ENCODE results near the gene POU2F1. TPM values are rescaled to one million over a fixed set of nuclear protein-coding genes. Genes with fewer than 3 reads are reported as not detected.

Gene POU2F1
- polyA plus RNA-seq, 1 donor from 2014 or later = 10.9 TPM

DNA sequence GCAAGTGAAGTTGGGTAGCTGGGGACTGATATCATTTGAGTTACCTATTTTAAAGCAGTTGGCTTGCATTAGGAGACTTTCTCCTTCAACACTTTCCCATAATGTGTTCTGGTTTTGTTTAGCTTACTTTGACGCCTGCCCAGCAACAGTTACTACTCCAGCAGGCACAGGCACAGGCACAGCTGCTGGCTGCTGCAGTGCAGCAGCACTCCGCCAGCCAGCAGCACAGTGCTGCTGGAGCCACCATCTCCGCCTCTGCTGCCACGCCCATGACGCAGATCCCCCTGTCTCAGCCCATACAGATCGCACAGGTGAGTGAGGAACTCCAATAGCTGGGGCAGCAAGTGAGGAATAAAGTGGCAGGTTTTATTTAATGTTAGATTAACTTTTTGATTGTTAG lies 153.3 kb downstream of the POU2F1 start:
- TF ChIP-seq TAF1 (IDR thresholded peaks at IDR 0.05; ENCODE audit: low read depth) (no peak), EZH2 (IDR thresholded peaks at IDR 0.05; ENCODE audit: borderline replicate concordance, insufficient read depth, low read length, poor library complexity, severe bottlenecking) (no peak)
- no peak overlapping the region for H3K27ac ChIP-seq (ENCODE audit: low read length)

DNA sequence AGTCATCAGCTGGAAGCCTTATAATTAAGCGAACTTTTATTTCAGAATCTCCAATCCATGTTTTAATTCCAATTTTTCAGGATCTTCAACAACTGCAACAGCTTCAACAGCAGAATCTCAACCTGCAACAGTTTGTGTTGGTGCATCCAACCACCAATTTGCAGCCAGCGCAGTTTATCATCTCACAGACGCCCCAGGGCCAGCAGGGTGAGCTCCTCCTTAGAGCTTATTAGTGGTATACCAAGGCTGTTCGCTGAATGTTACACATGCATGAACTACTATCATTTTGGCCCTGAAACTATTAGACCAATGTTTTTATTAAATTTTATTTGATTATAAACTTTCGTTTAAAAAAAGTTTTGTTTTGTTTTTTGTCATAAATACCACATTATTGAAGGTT lies 155.3 kb downstream of the POU2F1 start:
- H3K9me3 ChIP-seq (ENCODE audit: low read length) = no peaks in the 10 kb centered on the region
- H3K4me2 ChIP-seq (ENCODE audit: low read length) = no peak overlapping the region
- H4K20me1 ChIP-seq (ENCODE audit: insufficient read depth) = no peaks in the 10 kb centered on the region
- H2AFZ ChIP-seq (ENCODE audit: low read depth, low read length) = no peak overlapping the region
- no peaks in the 10 kb centered on the region for H3K9me2 ChIP-seq (ENCODE audit: insufficient read depth, low read length)
- no peak overlapping the region for H3K9ac ChIP-seq (ENCODE audit: low read length)
- H3K36me3 ChIP-seq (ENCODE audit: insufficient read depth, low read length) = peaks cover 7% of the 10 kb centered on the region
- H3K4me3 ChIP-seq (ENCODE audit: low read length) = no peak overlapping the region
- H3K27me3 ChIP-seq (ENCODE audit: insufficient read depth, low read depth, low read length) = no peaks in the 10 kb centered on the region
- no peaks in the 10 kb centered on the region for H3K79me2 ChIP-seq (replicated peaks; ENCODE audit: insufficient read depth, low read length)
- no peak overlapping the region for H3K27ac ChIP-seq (ENCODE audit: low read length)
- no peak for TF ChIP-seq SMC3 (conservative IDR thresholded peaks at IDR 0.05; ENCODE audit: poor library complexity)
- no peak for TF ChIP-seq TAF1 (IDR thresholded peaks at IDR 0.05; ENCODE audit: low read depth)
- no peaks in the 10 kb centered on the region for H3F3A ChIP-seq (ENCODE audit: insufficient read depth, low read length, poor library complexity, severe bottlenecking)

More for the DNA sequence above, 153.3 kb downstream of the POU2F1 start:
- no peak overlapping the region for H3K9ac ChIP-seq (ENCODE audit: low read length)
- no peaks in the 10 kb centered on the region for H3F3A ChIP-seq (ENCODE audit: insufficient read depth, low read length, poor library complexity, severe bottlenecking)
- H3K79me2 ChIP-seq (replicated peaks; ENCODE audit: insufficient read depth, low read length) = no peaks in the 10 kb centered on the region
- no peaks in the 10 kb centered on the region for H4K20me1 ChIP-seq (ENCODE audit: insufficient read depth)
- no peaks in the 10 kb centered on the region for H3K9me3 ChIP-seq (ENCODE audit: low read length)
- no peaks in the 10 kb centered on the region for H3K27me3 ChIP-seq (ENCODE audit: insufficient read depth, low read depth, low read length)
- H2AFZ ChIP-seq (ENCODE audit: low read depth, low read length) = no peak overlapping the region
- peaks cover 7% of the 10 kb centered on the region for H3K36me3 ChIP-seq (ENCODE audit: insufficient read depth, low read length)
- H3K4me2 ChIP-seq (ENCODE audit: low read length) = no peak overlapping the region
- H3K4me3 ChIP-seq (ENCODE audit: low read length) = no peak overlapping the region
- H3K9me2 ChIP-seq (ENCODE audit: insufficient read depth, low read length) = no peaks in the 10 kb centered on the region

DNA sequence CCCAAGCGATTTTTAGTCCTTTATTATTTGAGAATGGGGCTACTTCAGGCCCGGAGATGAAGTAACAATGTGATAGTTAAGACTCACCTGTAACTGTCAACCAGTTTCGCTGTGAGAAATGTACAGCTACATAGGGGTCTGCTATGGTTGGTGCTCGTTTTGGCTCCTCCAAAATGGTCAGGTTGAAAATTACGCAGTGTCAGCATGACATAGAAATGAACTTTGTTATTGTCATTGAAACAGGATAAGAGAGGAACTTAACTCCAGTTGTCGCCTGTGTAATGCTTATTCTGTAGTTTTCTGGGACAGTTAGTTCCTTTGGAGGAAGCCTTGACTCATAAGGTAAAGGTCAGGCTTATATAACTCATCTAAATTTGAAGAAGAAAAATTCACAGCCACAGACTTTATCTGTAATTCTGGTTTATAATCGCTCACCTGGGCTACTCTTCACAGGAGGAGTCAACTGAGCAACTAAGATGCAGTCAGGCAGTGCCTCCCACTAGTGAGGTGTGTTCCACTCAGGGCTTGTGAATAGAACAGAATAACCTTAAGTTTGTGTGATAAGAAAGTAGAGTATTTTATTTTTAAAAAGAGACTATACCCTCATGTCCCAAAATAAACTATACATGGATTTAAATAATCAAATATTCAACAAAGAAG lies 166.7 kb downstream of the POU2F1 start:
- no peak for TF ChIP-seq EP300 (conservative IDR thresholded peaks at IDR 0.05; ENCODE audit: poor library complexity, severe bottlenecking)
- no peak for TF ChIP-seq RAD21 (conservative IDR thresholded peaks at IDR 0.05)
- no peak for TF ChIP-seq EZH2 (IDR thresholded peaks at IDR 0.05; ENCODE audit: borderline replicate concordance, insufficient read depth, low read length, poor library complexity, severe bottlenecking)
- no peak for TF ChIP-seq SMC3 (conservative IDR thresholded peaks at IDR 0.05; ENCODE audit: poor library complexity)
- TF ChIP-seq, protein P1, sequence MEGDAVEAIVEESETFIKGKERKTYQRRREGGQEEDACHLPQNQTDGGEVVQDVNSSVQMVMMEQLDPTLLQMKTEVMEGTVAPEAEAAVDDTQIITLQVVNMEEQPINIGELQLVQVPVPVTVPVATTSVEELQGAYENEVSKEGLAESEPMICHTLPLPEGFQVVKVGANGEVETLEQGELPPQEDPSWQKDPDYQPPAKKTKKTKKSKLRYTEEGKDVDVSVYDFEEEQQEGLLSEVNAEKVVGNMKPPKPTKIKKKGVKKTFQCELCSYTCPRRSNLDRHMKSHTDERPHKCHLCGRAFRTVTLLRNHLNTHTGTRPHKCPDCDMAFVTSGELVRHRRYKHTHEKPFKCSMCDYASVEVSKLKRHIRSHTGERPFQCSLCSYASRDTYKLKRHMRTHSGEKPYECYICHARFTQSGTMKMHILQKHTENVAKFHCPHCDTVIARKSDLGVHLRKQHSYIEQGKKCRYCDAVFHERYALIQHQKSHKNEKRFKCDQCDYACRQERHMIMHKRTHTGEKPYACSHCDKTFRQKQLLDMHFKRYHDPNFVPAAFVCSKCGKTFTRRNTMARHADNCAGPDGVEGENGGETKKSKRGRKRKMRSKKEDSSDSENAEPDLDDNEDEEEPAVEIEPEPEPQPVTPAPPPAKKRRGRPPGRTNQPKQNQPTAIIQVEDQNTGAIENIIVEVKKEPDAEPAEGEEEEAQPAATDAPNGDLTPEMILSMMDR (IDR thresholded peaks at IDR 0.05; ENCODE audit: poor library complexity, severe bottlenecking) = no peak
- TF ChIP-seq, protein P2, sequence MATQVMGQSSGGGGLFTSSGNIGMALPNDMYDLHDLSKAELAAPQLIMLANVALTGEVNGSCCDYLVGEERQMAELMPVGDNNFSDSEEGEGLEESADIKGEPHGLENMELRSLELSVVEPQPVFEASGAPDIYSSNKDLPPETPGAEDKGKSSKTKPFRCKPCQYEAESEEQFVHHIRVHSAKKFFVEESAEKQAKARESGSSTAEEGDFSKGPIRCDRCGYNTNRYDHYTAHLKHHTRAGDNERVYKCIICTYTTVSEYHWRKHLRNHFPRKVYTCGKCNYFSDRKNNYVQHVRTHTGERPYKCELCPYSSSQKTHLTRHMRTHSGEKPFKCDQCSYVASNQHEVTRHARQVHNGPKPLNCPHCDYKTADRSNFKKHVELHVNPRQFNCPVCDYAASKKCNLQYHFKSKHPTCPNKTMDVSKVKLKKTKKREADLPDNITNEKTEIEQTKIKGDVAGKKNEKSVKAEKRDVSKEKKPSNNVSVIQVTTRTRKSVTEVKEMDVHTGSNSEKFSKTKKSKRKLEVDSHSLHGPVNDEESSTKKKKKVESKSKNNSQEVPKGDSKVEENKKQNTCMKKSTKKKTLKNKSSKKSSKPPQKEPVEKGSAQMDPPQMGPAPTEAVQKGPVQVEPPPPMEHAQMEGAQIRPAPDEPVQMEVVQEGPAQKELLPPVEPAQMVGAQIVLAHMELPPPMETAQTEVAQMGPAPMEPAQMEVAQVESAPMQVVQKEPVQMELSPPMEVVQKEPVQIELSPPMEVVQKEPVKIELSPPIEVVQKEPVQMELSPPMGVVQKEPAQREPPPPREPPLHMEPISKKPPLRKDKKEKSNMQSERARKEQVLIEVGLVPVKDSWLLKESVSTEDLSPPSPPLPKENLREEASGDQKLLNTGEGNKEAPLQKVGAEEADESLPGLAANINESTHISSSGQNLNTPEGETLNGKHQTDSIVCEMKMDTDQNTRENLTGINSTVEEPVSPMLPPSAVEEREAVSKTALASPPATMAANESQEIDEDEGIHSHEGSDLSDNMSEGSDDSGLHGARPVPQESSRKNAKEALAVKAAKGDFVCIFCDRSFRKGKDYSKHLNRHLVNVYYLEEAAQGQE (IDR thresholded peaks at IDR 0.05; ENCODE audit: borderline replicate concordance) = no peak
- no peak for TF ChIP-seq MXI1 (conservative IDR thresholded peaks at IDR 0.05; ENCODE audit: poor library complexity, severe bottlenecking)
- TF ChIP-seq TAF1 (IDR thresholded peaks at IDR 0.05; ENCODE audit: low read depth) = no peak
- no peak for TF ChIP-seq POLR2AphosphoS5 (IDR thresholded peaks at IDR 0.05)
- Histone ChIP-seq H2AFZ (ENCODE audit: low read depth, low read length) (no peak overlapping the region), H3K9me3 (ENCODE audit: low read length) (no peaks in the 10 kb centered on the region), H3K36me3 (ENCODE audit: insufficient read depth, low read length) (peaks cover 20% of the 10 kb centered on the region), H3K4me2 (ENCODE audit: low read length) (no peak overlapping the region), H4K20me1 (ENCODE audit: insufficient read depth) (no peaks in the 10 kb centered on the region), H3F3A (ENCODE audit: insufficient read depth, low read length, poor library complexity, severe bottlenecking) (no peaks in the 10 kb centered on the region), H3K9me2 (ENCODE audit: insufficient read depth, low read length) (no peaks in the 10 kb centered on the region), H3K4me3 (ENCODE audit: low read length) (no peak overlapping the region), H3K27ac (ENCODE audit: low read length) (no peak overlapping the region), H3K79me2 (replicated peaks; ENCODE audit: insufficient read depth, low read length) (no peaks in the 10 kb centered on the region), H3K27me3 (ENCODE audit: insufficient read depth, low read depth, low read length) (no peaks in the 10 kb centered on the region), H3K9ac (ENCODE audit: low read length) (no peak overlapping the region)
